Non-pigmented ciliary epithelial cell (primary cell): ENCODE results near the gene MBP.

Source experiments
- DNase-seq: peaks from one replicate; pipeline ENCODE4 v3.0.0-alpha.2; 2010; ENCODE audit warnings: low read depth

Gene MBP

DNA sequence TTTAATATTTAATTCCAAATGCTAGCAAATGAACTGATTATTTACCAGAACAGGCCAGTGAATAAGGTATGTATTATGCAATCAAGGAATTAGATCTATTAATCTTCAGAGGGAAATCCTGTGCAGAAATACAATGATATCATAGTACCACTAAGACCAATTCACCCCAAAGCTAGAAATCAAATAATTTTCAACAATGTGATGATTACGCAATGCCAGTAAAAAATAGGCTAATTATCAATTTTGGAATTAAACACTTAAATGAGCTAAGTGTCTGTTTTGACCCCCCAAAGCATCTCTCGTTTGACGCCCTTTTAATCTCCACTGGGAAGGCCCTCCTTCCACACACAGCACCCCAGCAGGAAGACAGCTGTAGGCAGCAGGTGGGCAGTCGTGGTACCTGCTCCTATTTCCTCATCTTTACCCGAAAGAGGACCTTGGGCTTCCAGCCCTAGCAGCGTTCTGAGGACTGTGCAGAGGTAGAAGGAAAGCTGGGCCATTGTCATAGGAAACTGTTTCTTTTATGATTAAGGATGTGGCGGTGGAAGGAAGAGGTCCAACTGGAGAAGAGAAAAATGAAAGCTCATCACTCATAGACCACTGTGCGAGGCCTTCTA is 84.7 kb downstream of the MBP start:
- DNase-seq = no peak

DNA sequence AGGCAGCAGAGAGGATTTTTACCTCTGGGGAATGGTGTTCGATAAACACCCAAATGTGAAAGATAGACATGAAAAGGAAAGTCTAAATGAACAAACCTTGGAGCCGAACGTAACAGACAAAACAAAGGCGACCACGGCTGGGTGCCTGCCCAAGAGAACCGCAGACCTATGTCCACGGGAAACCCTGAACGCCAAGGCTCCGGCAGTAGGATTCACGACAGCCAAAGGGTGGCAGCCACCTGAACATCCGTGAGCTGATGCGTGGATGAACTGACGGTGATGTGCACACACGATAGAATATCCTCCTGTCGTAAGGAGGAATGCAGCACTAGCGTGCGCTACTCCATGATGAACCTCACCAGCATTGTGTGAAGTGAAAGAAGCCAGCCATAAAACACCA is 85.6 kb downstream of the MBP start:
- DNase-seq = no peak

DNA sequence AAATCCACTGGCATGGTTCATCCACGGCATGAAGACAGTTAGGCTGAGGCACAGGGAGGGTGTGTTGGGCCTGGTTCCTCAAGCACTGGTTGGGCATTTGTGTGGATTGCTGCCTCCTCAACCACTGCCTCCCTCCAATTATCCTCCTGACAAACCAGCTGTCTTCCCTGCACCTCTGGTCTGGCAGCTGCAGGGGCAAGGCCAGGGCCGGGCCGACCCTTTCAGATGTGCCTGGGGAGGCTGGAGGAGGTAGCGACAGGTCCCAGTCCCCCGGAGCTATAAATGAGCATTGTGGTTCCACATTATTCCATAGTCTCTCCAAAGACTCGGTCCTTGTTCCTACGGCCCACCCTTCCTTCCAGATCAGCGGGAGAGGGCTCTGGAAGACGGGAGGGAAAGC is 86.2 kb downstream of the MBP start:
- DNase-seq = no peak

DNA sequence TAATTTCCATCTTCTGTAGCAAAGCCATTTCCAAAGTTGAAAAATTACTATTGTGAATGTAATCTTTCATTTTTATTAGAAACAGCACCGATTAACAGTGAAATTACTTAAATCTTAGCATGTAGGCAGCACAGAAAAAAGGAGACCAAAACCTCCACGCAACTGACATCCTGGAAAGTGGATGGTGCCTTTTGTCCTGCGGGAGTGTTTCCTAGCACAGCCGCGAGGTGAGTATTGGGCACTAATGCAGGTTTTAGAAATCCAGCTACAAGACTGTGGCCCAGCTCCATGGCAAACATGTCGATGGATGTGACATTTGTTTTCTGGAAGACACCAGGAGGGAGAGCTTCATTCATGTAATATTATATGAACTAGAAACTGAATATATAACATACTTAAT is 86.9 kb downstream of the MBP start:
- no peak for DNase-seq

DNA sequence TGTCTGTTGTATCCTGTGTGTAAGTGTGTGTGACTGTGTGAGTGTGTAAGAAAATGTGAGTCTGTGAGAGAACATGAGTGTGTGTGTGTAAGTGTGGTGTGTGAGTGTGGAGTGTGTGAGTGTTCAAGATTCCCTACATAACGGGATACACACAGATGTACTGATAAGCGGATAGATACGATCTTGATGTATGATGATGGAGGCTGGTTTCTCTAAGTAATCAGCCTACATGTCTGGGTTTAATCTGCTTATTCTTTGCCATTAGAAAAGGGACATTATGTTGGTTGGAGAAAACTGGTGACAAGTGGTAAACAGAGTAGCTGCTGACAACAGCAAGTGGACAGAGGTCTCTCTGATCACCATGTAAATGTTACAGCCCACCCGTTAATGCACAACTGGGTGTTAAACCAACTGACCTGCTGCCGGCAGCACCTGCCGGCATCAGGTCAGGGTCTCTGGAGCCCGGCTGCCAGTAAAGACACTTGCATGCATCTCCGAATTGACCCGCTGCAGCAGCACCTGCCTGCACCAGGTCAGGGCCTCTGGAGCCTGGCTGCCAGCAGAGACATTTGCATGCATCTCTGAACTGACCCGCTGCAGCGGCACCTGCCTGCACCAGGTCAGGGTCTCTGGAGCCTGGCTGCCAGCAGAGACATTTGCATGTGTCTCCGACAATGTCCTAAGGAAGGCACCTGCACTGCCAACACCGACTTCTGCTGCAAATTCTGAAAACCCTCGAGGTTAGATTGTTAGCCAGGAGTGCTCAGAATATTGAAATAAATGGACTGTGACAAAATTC is 87.5 kb downstream of the MBP start:
- no peak for DNase-seq

DNA sequence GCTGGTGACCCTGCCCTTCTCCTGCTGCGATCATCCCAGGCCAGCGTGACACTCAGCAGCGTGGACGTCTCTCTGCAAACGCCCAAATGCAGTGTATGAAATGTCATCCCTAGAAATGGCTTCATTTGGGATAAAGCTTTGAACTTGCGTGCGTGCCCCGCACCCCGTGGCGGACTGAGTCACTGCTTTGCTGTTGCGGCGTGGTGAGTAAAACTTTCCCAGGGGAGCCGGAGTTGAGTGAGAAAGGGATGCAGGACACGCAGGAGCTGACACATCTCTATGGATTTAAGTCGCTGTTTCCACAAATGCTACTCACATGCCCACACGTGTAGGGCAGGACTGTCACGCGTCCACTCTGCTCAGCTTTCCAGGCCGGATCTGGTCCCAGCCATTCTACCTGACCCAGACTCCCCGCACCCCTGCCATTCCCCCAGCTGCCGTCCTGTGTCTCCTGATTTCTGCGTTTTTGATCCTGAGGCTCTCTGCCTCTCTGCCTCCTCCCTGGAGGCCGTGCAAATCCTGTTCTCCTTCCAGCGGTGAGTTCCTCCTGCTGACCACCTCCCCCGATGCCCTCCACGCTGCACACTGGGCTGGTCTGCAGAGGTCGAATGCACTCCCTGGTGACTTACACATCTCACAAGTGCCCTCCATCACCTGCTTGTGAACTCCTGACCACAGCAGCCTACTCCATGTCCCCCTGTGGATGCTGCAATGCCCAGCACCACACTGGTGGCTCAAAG is 88.9 kb downstream of the MBP start:
- no peak for DNase-seq

DNA sequence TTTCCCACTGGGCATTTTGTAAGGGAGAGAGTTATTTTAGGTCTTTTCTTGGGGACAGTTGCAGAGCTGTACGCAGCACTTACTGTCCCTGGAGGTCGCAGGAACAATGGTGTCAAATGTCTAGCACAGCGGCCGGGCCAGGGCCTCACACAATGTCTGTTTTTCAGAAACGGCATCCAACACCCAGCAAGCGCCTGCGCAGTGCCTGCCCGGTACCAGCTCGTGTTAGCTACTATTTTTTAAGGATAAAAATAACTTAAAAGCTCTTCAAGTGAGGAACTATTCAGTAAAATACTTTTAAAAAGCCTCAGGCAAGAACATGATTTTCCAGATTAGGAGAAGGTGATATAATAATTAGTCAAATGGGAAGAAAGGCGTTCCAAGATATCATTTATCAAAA is 90.0 kb downstream of the MBP start:
- no peak for DNase-seq

DNA sequence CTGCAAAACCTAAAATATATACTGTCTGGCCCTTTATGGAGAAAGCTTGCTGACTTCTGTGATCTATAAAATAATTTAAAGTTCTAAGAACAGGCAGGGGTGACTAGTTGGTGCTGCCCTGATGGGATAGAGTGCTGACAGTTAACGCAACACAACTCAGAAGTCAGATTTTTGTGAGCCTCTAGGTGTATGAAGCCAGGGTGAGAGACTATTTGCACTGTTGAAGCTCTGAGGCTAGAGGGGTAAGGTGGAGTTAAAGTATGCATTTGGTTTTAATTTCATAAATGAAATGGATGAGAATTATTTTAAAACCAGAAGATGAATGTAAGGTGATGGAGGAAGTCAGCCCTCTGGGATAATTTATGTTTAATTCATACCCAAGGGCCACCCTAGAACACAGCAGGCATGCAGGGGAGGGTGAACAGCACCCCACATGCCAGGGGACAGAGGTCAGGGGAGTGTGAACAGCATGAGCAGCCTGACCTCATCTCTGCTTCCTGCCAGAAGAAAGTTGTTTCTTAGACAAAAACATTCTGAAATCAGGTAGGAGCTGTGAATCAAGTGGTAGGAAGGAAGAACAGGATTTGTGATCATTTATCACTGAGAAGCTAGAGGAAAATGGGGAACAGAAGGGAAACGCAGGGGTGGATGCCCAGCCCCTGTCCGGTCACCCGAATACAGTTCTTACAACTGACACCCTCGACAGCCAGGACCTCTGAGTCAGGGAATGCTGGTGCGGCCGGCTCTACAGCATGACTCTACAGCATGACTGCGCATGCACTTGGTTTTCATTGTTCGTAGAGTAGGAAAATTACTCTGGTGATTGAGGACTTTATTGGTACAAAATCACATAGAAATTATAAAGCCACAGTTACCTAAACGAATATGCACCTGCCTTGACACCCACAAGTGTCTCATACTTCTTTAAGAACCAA is 93.1 kb downstream of the MBP start:
- no peak for DNase-seq

DNA sequence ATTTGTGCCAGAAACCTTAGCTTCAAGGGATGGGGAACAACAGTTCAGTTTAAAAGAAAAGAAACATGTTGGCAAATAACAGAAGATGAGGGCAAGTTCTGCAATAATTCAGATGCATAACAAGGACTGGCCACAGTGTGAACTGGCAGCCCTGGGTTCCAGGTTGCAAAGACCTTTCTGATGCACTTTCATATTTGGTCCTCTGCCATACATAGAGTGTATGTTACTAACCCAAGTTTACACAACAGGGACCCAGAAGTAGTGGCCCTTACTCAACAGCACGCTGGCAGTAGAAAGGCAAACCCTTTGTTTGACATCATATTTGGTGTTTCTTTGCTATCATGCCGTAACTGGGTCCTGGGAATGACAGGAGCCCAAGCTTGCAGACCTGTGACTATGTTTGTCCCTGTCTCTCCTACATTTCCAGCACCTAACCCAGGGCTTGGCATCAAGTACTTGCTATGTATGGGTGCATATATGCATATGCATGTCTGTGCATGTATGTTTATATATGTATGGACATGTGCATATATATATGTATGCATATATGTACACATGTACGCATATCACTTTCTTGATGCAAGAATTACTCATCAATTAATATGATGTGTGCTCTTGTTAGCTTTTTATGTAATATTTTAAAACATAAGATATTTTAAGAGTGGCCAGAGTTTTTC is 94.3 kb downstream of the MBP start:
- no peak for DNase-seq

DNA sequence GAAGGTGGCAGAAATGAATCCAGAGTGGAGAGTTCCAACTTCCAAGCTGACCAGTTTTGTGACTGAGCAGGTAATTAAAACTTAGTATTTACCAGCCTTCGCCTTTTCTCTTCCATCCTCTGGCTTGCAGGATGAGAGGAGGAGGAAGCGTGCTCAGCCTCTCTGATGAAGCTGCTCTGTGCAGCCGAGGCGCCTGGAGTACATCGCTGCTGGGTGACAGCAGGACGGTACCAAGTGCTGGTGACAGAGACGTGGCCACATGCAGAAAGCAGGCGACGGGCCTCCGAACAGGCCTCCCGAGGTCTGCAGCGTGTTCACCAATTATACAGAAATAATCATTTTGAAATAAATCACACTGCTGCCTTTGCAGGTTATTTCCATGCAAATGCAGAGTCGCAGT is 95.0 kb downstream of the MBP start:
- no peak for DNase-seq

DNA sequence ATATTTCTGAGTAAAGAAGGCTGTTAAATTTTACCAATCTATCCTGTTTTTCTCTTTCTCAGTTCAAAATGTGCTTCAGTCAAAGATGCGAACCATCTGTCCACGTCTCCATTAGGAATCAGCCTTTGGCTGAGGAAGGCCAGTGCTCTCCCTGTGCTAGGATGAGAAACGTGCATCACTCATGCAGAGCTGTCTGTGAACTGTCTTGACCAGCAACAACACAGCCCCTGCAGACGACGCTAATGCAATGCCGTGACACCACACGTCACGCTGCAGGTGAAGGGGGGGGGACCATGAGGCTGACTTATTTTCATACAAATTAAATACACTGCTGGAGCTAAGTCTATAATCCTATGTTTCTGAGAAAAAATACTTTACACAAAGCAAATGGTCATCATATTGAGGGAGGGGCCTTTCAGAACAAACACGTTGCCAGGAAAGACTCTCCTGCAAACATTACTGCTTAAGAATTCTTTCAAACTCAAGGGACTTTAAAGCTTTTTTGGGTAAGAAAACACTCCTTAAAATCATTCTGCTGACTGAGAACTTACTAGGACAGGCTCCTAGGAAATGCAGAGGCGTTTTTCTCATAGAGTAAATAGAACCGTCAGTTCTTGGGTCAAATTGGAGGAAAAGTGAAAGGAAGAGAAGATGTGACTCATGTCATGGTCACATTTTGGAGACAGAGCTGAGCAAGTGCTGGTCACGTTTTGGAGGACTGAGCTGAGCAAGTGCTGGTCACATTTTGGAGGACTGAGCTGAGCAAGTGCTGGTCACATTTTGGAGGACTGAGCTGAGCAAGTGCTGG is 97.0 kb downstream of the MBP start:
- no peak for DNase-seq

DNA sequence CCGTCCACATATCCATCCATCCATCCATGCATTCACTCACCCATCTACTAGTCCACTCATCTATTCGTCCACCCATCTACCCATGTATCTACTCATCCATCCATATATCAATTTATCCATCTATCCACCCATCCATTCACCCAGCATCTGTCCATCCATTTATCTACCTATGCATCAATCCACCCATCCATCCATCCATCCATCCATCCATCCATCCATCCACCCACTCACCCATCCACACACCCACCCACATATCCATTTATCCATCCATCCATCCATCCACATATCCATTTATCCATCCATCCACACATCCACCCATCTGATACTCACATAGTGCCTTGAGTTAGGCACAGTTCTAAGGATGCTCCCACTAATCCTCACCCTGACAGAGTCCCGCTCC is 99.0 kb downstream of the MBP start:
- no peak for DNase-seq

DNA sequence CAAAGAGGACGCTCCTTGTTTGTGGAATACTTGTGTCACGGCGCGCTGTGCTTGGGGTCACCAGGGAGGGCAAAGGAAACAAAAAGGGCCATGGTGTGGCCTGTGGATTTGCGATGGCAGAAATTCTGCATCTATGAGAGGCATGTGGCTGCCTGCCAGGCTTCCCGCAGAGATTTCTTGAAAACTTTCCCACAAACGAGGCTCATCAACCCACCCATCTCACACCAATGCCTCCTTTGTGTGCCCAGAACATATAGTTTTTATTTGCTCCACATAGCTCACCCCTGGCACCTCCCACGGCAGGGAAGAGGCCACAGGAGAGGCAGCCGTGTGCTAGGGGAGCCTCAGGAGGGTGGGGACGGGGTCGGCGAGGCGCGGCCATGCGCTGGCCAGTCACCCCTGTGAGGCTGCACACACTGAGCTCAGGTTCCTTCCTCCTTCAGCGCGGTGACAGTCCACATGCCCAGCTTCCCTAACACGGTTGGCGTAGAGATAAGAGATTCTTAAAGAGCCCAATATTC is 100.3 kb downstream of the MBP start:
- DNase-seq = no peak

DNA sequence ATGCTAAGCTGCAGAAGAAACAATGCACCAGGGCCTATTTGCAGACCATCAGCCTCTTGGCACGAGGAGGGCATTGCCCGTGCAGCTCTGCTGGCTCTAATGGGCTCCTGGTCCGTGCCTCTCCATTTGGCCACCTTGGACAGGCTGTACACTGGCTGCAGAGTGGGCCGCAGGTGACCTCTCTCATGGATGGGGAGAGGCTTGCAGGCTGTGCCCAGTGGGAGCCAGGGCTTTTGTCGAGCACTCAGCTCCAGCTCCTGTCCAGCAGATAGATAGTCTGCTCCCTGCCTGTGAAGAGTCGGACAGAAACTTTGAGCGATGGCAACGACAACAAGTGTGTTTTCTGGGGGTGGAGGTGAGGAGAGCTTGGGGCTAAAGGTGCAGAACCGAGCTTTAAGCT is 100.9 kb downstream of the MBP start:
- DNase-seq = no peak

DNA sequence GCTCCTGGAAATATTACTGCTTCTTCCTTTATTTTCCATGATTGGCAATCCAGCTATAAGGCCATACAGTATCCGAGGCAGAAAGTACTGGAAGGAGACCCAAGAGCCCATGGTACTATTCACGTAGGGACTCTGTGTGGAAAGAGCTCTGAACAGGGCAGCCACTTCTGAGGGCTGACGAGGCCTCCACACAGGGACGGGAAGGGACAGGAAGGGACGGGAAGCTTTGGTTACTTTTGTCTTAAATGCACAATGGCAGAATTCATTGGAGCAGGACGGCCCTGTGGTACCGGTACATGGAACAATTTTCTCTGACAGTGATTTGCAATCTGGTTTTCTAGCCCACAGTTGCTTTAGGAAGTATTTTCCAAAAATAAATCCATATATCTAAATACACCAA is 102.4 kb downstream of the MBP start:
- DNase-seq = no peak

DNA sequence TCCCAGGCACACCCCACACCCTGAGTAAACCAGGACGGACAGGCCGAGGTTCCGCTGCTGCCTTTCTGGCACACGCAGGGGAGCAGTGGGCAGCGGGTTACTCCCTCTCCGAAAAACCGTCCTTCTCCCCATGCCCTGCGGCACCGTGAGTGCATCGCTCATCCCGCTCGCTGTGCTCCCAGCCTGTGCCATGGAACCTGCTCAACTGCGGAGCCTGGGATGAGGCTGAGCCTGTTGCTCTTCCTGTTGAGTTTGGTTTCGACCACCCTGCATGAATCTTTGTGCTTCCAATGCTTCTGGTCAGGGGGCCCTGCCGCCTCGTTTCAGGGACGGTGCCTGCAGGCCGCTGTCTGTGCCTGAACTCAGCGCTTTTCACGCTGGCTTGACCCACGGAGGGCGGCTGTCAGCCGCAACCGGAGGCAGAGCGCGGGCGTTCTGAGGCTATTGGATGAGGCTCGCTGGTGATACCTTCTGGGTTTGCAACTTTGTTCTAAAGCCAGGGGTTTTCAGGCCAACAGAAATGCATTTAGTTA is 106.7 kb downstream of the MBP start:
- DNase-seq = no peak

DNA sequence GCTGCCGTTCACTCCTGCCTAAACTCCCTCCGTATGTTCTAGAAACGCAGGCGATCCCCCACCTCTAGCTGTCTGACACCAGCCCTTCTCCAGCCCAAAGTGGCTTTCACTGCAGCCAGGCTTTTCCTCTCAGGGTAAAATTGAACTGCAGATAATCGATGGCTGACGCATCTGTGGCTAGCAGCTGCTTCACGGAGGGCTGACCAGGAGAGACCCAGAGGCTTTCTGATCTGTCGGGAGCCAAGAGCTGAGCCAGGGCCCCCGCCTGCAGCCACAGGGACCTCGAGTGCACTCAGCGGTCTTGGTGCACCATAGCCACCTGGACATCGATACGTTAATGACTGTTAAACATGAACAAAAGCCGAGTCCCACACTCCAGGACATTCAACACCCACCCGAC is 107.5 kb downstream of the MBP start:
- no peak for DNase-seq

DNA sequence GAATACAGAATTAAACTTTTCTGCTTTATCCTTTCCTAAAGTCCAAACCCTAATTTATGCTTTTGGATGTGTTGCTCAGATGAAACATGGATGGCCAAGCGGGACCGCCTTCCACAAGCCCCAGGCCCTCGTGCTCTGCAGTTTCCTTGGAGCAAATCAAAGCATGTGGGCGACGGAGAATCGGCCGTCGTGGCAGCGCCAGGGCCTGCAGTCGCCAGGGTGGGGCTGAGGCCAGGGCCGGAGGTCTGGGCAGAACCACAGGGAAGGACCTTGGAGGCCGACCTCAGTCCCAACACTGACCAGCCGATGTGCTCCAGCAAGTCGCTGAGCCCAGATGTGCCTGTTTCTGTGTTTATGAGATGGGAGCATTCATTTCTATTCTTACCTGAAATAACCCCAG is 108.1 kb downstream of the MBP start:
- DNase-seq = no peak

DNA sequence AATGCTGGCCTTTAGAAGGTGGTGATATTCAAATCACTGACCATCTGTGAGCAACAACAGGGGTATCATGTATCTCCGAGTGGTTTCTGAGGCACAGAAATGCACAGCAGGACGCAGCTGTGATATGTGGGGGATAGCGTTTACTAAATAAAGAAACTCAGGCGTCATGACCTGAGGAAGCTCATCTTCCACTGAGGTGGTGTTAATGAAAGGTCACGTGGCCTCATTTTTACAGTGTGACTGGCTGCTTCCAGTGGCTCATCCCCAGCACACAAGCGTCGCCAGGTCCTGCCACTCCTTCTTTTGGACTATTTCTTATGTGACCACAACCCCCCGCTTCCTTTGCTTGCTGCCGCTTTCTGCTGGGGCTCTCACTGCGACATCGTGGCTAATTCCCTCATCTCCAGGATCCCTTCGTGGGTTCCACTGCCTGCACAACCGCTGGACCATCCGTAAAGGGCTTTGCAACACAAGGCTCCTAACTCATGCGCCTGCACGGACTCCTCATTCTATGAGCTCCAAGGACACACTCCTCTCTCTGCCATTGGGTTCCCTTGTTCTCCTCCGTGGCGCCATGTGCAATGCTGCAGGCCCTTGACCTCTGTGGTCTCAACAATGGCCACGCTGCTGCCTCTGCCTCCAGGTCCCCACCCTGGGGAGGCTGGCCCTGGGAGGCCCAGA is 109.3 kb downstream of the MBP start:
- DNase-seq = no peak

DNA sequence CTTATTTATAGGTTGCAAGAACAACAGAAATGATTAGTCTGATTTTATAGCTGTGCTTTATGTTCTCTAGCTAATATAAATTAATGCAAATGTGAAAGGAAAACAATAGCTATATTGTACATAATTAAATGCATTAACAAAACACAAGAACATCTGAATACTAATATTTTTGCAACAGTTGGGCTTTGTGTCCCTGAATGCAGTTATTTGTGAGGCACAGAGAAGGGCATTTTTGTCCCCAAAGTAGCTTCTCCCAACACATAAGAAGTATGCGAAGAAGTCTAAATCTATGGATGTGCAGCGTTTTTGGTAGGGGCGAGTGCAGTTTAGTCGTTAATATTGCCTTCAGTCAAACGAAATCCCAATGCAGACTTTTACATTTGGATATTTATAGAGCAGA is 110.0 kb downstream of the MBP start:
- no peak for DNase-seq
